DMS153 treated with DMSO at 0.1 percent for 48 hours (cell line): Measurements from ENCODE around the gene KIAA1958.

Experiments
- DNase-seq: peaks from one replicate; lab custom pipeline; 2025; ENCODE audit not compliant: unreplicated experiment; lab: John Stamatoyannopoulos, UW

Gene KIAA1958

DNA sequence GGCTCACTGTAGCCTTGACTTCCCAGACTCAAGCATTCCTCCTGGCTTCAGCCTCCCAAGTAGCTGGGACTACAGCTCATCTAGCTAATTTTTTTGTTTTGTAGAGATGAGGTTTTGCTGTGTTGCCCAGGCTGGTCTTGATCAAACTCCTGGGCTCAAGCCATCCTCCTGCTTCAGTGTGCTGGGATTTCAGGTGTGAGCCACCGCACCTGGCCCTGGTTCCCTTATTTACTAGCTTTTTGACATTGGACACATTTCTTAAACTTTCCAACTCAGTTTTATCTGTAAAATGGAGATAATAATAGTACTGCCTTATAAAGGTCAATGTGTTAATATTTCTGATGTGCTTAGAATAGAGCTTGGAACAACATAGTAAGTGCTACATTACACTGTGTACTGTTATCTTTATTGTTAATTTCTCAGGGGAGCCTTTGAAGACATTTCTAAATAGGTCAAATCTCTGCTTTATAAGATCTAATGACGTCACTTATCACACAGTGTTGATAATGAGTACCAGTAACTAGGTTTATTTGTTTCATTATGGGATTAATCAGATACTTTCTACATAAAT, 66.7 kb downstream of the KIAA1958 start:
- DNase-seq, result no peak

GRCh38 chr9:112554516-112554915, 67.9 kb downstream of the KIAA1958 start:
- DNase-seq, result no peak

GRCh38 chr9:112555101-112555643, 68.5 kb downstream of the KIAA1958 start:
- DNase-seq, result no peak

DNA sequence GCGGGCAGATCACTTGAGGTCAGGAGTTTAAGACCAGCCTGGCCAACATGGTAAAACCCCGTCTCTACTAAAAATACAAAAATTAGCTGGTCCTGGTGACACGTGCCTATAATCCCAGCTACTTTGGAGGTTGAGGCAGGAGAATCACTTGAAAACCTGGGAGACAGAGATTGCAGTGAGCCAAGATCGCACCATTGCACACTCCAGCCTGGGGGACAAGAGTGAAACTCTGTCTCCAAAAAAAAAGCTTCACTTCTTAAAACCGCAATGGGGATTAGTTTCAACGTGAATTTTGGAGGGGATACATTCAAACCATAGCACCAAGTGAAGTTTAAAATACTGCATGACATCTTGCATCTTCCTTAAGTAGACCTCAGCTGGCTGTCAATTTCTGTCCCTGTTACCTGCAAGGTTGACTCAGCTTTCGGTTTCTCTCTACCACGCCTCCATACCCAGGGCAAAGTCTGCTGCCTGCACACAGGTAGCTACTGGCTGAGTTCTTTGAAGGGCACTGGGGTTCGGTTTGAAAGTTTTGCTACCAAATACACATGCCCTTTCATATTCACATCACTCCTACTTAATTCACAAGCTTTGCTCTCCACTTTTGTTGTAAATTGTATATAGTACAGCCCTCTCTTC, 69.3 kb downstream of the KIAA1958 start:
- DNase-seq, result no peak

GRCh38 chr9:112556497-112557442, 70.1 kb downstream of the KIAA1958 start:
- no peak for DNase-seq

GRCh38 chr9:112558476-112558875, 71.8 kb downstream of the KIAA1958 start:
- no peak for DNase-seq

DNA sequence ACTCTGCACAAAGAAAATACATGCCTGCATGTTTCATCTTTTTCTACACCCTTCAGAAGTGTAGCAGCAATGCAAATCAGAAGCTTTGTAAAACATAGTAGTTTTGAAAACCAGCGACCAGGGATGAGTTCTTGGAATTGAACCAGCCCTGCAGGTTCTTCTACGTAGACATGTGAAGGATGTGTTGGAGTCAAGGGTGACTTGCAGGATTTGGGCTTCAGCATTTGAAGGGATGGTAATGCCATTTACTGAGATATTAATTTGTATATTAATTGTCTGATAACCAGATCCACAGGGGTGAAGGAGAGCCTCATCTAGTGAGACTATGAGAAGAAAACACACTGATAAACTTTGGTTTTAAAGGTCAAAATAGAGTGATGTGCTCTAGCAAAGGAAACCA, 72.4 kb downstream of the KIAA1958 start:
- DNase-seq, result no peak

DNA sequence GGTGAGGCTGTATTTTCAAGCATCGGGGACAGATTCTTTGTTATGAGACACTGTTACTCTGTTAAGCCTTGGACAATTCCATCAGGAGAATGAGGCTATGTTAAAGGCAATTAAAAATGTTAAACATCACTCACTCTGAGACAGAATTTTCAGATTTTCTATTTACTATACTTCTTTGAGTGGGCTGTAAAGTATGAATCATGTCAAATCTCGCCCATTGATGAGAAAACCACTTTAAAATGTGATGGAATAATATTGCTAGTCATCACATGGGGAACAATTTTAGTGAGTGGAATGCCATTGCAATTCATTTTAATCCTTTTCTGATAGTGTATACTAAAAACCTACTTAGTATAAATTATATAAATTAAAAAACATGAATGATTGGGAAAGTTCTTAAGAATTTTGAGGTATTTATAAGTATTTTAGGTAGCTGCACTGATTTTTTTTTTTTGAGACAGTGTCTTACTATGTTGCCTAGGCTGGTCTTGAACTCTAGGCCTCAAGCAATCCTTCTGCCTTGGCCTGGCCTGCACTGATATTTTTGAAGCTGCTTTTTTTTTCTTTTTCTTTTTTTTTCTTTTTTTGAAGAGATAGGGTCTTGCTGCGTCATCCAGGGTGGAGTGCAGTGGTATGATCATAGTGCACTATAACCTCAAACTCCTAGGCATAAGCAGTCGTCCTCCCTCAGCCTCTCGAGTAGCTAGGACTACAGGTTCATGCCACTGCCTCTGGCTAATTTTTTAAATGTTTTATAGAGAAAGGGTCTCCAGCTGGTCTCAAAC, 73.2 kb downstream of the KIAA1958 start:
- DNase-seq, result no peak

GRCh38 chr9:112562235-112562958, 75.8 kb downstream of the KIAA1958 start:
- DNase-seq, result no peak

DNA sequence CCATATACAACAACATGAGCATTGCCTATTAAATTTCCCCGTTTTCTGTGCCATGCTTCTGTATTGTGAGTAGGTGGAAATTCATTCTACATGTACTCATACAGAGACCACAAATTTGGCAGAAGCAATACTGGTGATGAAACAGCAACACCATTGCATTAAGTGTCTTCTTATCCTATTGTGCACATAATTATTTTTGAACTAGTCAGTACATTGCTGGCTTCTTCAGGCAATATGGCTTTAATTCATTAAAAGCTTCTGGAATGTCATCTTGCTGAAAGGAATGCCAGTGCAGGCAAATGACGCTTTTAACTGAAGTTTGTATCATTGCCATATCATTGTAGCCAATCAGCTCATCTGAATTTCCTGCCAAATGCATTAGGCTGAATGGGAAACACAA, 82.6 kb downstream of the KIAA1958 start:
- no peak for DNase-seq

DNA sequence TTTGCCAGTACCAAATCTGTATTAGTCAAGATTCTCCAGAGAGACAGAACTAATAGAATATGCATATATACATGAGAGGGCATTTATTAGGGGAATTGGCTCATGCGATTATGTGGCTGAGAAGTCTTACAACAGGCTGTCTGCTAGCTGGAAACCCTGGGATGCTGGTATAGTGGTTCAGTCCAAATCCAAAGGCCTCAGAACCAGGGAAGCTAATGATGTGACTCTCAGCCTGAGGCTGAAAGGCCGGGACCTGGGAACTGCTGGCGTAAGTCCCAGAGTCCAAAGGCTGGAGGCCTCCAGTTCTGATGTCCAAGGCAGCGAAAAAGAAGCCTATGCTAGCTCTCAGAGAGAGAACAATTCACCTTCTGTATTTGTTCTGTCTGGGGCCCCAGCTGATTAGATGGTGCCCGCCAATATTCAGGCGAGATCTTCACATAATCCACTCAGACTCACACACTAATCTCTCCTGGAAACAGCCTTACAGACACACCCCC, 84.1 kb downstream of the KIAA1958 start:
- DNase-seq, result no peak

- no peak for DNase-seq
Observed at GRCh38 chr9:112571624-112572355, 85.2 kb downstream of the KIAA1958 start.

- no peak for DNase-seq
Observed at GRCh38 chr9:112572416-112572815, 85.8 kb downstream of the KIAA1958 start.

- no peak for DNase-seq
Observed at GRCh38 chr9:112574008-112574407, 87.4 kb downstream of the KIAA1958 start.

- DNase-seq, result no peak
Observed at GRCh38 chr9:112575107-112575506, 88.5 kb downstream of the KIAA1958 start.

- DNase-seq, result no peak
Observed at GRCh38 chr9:112581469-112582176, 95.0 kb downstream of the KIAA1958 start.

- DNase-seq, result no peak
Observed at GRCh38 chr9:112582371-112583262, 96.0 kb downstream of the KIAA1958 start.
